HepG2 (cell line): ENCODE data around the gene FZD4. TPM values are rescaled to one million over a fixed set of nuclear protein-coding genes. Genes with fewer than 3 reads are reported as not detected.

Experiments used
- CENPX ChIP-seq: sonication (generic); formaldehyde crosslinking; IDR thresholded peaks from 2 replicates; pipeline ENCODE4 v1.9.0; 2021; ENCODE audit warnings: mild to moderate bottlenecking, missing genetic modification reagents, moderate library complexity
- GMEB2 ChIP-seq: IDR thresholded peaks from 2 replicates; pipeline ENCODE4 v1.6.1; 2016; ENCODE audit warnings: missing biosample characterization, missing genetic modification reagents, low read depth
- HES4 ChIP-seq: sonication (generic); formaldehyde crosslinking; IDR thresholded peaks from 2 replicates; pipeline ENCODE4 v1.9.0; 2021; ENCODE audit warnings: mild to moderate bottlenecking, missing genetic modification reagents, borderline replicate concordance
- LCORL ChIP-seq, 2 experiments: fragments of 450-650 bp in 1 of 2; sonication (generic) in 1 of 2; formaldehyde crosslinking in 1 of 2; IDR thresholded peaks; 2 replicates each; pipeline versions ENCODE4 v1.5.0 to v1.6.1; 2017 to 2020; ENCODE audit warnings: antibody characterized with exemption in 1 of 2, missing genetic modification reagents in 1 of 2
- NR2F6 ChIP-seq, 2 experiments: IDR thresholded peaks; 2 replicates each; pipeline ENCODE4 v1.6.1; 2016; ENCODE audit warnings: antibody characterized with exemption in 1 of 2, mild to moderate bottlenecking in 1 of 2
- PAXIP1 ChIP-seq: sonication (generic); formaldehyde crosslinking; conservative IDR thresholded peaks from 2 replicates; pipeline ENCODE4 v1.4.0; 2020; ENCODE audit warnings: mild to moderate bottlenecking, missing genetic modification reagents, moderate library complexity
- RAD51 ChIP-seq: fragments of 450-650 bp; IDR thresholded peaks from 2 replicates; pipeline ENCODE4 v1.6.1; 2016; ENCODE audit warnings: borderline replicate concordance
- SMAD1 ChIP-seq: sonication (generic); formaldehyde crosslinking; IDR thresholded peaks from 2 replicates; pipeline ENCODE4 v1.4.0; 2020; ENCODE audit warnings: missing genetic modification reagents, low read depth, mild to moderate bottlenecking, borderline replicate concordance
- SSRP1 ChIP-seq: IDR thresholded peaks from 2 replicates; pipeline ENCODE4 v1.6.1; 2016; ENCODE audit warnings: control low read depth
- TCF7L2 ChIP-seq: IDR thresholded peaks from 2 replicates; pipeline ENCODE4 v1.6.1; 2011; ENCODE audit warnings: mild to moderate bottlenecking, low read depth, low read length, moderate library complexity
- TEAD2 ChIP-seq: sonication (generic); formaldehyde crosslinking; IDR thresholded peaks from 2 replicates; pipeline ENCODE4 v1.9.0; 2021; ENCODE audit warnings: missing genetic modification reagents
- UBTF ChIP-seq: sonication (generic); formaldehyde crosslinking; IDR thresholded peaks from 2 replicates; pipeline ENCODE4 v1.4.0; 2020; ENCODE audit warnings: mild to moderate bottlenecking, missing genetic modification reagents
- ZNF160 ChIP-seq: sonication (generic); formaldehyde crosslinking; IDR thresholded peaks from 2 replicates; pipeline ENCODE4 v1.8.0; 2022; ENCODE audit warnings: mild to moderate bottlenecking, inconsistent platforms, missing genetic modification reagents
- ZNF274 ChIP-seq: sonication (generic); formaldehyde crosslinking; IDR thresholded peaks from 2 replicates; pipeline ENCODE4 v1.5.1; 2020; ENCODE audit warnings: mild to moderate bottlenecking, missing genetic modification reagents
- ZNF563 ChIP-seq: sonication (generic); formaldehyde crosslinking; IDR thresholded peaks from 2 replicates; pipeline ENCODE4 v1.8.0; 2022; ENCODE audit warnings: mild to moderate bottlenecking, moderate library complexity, missing genetic modification reagents
- polyA plus RNA-seq, 8 experiments: library from polyadenylated mRNA; depleted of rRNA in 3 of 8; stranded (reverse) in 7 of 8; unstranded in 1 of 8; fragments of >200 nt; fragmentation: Illumina TruSeq in 4 of 8; extraction: Trizol in 4 of 8; gene quantifications; 2 replicates each; pipeline versions ENCODE4 v1.2.1 to v1.2.3, GENCODE V29; 2011 to 2016; ENCODE audit warnings: low read depth in 4 of 8, missing spikeins in 1 of 8, mixed read lengths in 1 of 8; ENCODE audit not compliant: insufficient read depth in 1 of 8
- total RNA-seq, 5 experiments: library from RNA; depleted of rRNA; stranded (reverse); fragments of >200 nt; fragmentation: Illumina TruSeq; extraction: Trizol; gene quantifications; 2 replicates each; pipeline ENCODE4 v1.2.3, GENCODE V29; 2016; ENCODE audit warnings: low read depth in 1 of 5
- TF ChIP-seq, protein P1 (sequence below): sonication (generic); formaldehyde crosslinking; IDR thresholded peaks from 2 replicates; pipeline ENCODE4 v1.5.1; 2020; ENCODE audit warnings: mild to moderate bottlenecking, moderate library complexity, missing genetic modification reagents
- TF ChIP-seq, protein P2 (sequence below): sonication (generic); formaldehyde crosslinking; IDR thresholded peaks from 2 replicates; pipeline ENCODE4 v1.5.0; 2020; ENCODE audit warnings: missing genetic modification reagents
- TF ChIP-seq, protein P3 (sequence below): sonication (generic); formaldehyde crosslinking; IDR thresholded peaks from 2 replicates; pipeline ENCODE4 v1.8.0; 2022; ENCODE audit warnings: missing genetic modification reagents, low read depth, mild to moderate bottlenecking, borderline replicate concordance

FZD4 gene
- total and polyA plus RNA-seq, 2 of the 13 experiments (the other 11 are each of a cell fraction or from before 2014, with no cell fraction given) = 46.5 to 70.4 TPM

DNA sequence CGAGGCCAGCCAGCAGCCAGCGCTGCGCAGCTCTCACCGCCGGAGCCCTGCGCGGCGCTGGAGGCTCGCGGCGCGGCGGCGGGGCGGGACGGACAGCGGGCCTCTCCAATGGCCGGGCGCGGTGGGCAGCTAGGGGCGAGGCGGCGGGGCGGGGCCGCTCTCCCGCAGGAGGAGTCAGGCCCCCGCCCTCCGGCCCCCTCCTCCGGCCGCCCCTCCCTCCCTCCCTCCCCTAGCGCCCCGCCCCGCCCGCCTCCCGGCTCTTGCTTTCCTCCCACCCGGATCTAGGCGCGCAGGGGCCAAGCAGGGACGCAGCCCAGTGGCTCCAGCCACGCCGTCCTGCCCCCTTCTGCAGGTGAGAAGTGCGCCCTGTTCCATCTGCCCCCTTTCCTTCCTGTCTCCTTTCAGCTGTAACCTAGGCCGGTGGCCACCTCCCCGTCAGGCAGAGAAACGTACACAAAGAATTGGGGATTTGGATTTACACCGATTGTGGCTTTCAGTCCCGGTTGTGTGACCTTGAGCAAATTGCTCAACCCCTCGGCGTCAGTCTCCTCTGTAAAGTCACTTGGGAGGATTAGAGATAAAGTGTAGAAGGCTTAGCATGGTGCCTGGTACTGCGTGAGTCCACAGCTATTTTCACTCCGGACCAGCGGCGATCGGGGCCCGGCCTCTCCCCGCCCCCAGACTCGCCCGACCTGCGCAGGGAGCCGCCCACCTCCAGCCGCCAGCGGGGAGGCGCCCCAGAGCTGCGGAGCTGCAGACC lies at the start of gene FZD4 (continued):
- TF ChIP-seq, protein P1, sequence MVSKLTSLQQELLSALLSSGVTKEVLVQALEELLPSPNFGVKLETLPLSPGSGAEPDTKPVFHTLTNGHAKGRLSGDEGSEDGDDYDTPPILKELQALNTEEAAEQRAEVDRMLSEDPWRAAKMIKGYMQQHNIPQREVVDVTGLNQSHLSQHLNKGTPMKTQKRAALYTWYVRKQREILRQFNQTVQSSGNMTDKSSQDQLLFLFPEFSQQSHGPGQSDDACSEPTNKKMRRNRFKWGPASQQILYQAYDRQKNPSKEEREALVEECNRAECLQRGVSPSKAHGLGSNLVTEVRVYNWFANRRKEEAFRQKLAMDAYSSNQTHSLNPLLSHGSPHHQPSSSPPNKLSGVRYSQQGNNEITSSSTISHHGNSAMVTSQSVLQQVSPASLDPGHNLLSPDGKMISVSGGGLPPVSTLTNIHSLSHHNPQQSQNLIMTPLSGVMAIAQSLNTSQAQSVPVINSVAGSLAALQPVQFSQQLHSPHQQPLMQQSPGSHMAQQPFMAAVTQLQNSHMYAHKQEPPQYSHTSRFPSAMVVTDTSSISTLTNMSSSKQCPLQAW (CRISPR knock-in tag) = peak; percentile 76
- peak; percentile 50 for TF ChIP-seq UBTF (CRISPR knock-in tag)
- no peak for TF ChIP-seq NR2F6 (IDR thresholded peaks at IDR 0.05)
- 0 out of 2 replicates have a peak, but pooled peaks have one; percentile 1 for TF ChIP-seq NR2F6 (CRISPR knock-in tag; IDR thresholded peaks at IDR 0.05)
- no peak for TF ChIP-seq TEAD2 (CRISPR knock-in tag)
- no peak for TF ChIP-seq SSRP1 (CRISPR knock-in tag)
- 0 out of 2 replicates have a peak, but pooled peaks have one; percentile 37 for TF ChIP-seq ZNF160
- no peak for TF ChIP-seq CENPX (CRISPR knock-in tag)
- TF ChIP-seq GMEB2 (CRISPR knock-in tag) = no peak
- TF ChIP-seq TCF7L2 = no peak
- TF ChIP-seq ZNF563 (CRISPR knock-in tag) = peak; percentile 0; the same call in 1 of the 2 replicates
- TF ChIP-seq, protein P2, sequence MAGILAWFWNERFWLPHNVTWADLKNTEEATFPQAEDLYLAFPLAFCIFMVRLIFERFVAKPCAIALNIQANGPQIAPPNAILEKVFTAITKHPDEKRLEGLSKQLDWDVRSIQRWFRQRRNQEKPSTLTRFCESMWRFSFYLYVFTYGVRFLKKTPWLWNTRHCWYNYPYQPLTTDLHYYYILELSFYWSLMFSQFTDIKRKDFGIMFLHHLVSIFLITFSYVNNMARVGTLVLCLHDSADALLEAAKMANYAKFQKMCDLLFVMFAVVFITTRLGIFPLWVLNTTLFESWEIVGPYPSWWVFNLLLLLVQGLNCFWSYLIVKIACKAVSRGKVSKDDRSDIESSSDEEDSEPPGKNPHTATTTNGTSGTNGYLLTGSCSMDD (CRISPR knock-in tag) = no peak
- TF ChIP-seq PAXIP1 (CRISPR knock-in tag) = no peak
- TF ChIP-seq LCORL (IDR thresholded peaks at IDR 0.05) = no peak
- TF ChIP-seq LCORL (CRISPR knock-in tag; IDR thresholded peaks at IDR 0.05) = peak; percentile 86
- TF ChIP-seq ZNF274 (CRISPR knock-in tag) = no peak
- TF ChIP-seq RAD51 = no peak
- peak; percentile 60; the same call in 1 of the 2 replicates for TF ChIP-seq HES4 (CRISPR knock-in tag)
- TF ChIP-seq, protein P3, sequence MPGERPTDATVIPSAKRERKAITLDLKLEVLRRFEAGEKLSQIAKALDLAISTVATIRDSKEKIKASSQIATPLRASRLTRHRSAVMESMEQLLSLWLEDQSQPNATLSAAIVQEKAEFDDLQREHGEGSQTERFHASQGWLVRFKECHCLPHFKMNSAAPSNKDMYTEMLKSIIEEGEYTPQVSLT (CRISPR knock-in tag) = no peak
- no peak for TF ChIP-seq SMAD1 (CRISPR knock-in tag)
